ENCODE results near the gene PLLP. TPM values are rescaled to one million over a fixed set of nuclear protein-coding genes. Genes with fewer than 3 reads are reported as not detected.
A peak's percentile ranks its signal among the peaks of the same experiment; 100 is the strongest.

PLLP gene
- total and polyA plus RNA-seq, 12 donors: 1.0 to 10.0 (median 2.7) TPM

DNA sequence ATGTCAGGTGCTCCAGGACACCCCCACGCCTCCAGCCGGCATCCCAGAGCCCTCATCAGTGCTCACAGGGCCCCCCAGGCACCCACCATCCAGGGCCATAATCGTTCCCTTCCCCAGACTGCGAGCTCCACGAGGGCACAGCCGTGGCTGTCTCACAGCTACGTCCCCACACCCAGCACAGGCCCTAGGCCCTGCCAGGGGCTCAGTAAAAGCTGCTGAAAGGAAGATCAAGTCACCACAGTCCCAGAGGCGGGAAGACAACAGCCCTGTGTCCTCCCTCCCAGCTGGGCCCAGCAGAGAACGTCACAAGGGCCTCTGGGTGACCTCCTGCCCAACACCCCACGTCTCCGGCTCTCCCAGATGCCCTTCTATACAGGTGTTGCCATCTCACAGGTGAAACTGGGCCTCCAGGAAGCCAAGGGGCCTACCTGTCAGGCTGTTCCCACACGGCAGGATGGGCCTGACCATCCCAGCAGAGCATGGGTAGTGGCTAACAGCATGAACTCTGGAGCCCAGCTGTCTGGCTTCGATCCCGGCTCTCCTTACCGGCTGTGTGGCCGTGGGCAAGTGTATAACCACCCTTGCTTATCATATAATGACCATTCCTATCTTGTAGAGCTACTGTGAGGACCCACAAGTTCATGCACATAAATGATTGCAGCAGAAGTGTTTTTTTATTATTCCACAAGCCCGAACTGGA is 21.5 kb downstream of the PLLP start:
- TF ChIP-seq CTCF (IDR thresholded peaks at IDR 0.05) (no peak), POLR2A (IDR thresholded peaks at IDR 0.05) (no peak)
- Histone ChIP-seq H3K27me3 (no peaks in the 10 kb centered on the region), H3K9me3 (replicated peaks in 1 of 3) (no peaks in the 10 kb centered on the region), H3K36me3 (replicated peaks in 1 of 2) (no peaks in the 10 kb centered on the region), H3K4me1 (replicated peaks in 1 of 2) (no peaks in the 10 kb centered on the region), H3K27ac (no peak overlapping the region), H3K4me3 (no peak overlapping the region)
- DNase-seq: no peak
- WGBS, 4 donors: 80 to 95% (median 89%) methylated on average over 10 to 17 of the region's 17 CpGs
- intact Hi-C loops (cut with DNase I): no loop called here

- intact Hi-C loops (cut with DNase I): no loop called here
- WGBS, 4 donors: 94 to 96% (median 95%) methylated on average over 9 of the region's 9 CpGs
- Histone ChIP-seq H3K36me3 (replicated peaks in 1 of 2) (no peaks in the 10 kb centered on the region), H3K27ac (no peak overlapping the region), H3K9me3 (replicated peaks in 1 of 3) (no peaks in the 10 kb centered on the region), H3K27me3 (no peaks in the 10 kb centered on the region), H3K4me1 (replicated peaks in 1 of 2) (no peaks in the 10 kb centered on the region), H3K4me3 (no peak overlapping the region)
- TF ChIP-seq POLR2A (IDR thresholded peaks at IDR 0.05) (no peak), CTCF (IDR thresholded peaks at IDR 0.05) (no peak)
- DNase-seq: no peak
Observed at GRCh38 chr16:57261806-57262205, 22.7 kb downstream of the PLLP start.

DNA sequence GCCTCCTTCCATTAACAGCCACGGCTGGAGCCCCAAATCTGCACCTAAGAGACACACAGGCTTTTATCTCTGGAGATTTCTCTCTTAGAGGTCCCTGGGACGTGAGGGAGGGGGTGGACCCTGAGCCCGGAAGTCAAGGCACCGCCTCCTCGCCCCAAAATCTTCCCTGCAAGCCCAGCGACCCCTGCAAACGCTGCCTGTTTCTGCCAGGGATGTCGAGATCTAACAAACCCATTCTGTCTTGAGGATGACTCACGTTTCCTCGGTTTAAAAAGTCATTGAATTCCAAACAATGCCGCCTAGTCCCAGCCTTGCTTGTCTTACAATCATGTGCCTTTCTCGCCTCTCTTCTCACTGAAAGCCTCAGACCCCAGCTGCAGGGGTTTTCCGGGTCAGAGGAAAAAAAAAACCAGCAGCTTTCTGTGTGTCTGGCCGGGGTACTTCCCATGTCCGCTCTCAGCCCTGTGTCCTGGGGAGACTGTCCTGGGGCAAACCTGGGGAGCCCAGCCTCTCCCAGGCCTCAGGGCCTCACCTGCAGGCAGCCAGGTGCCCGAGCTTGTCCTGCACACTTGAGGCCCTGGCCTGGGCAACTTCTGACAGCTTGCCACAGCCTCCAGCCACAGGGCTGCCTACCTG is 24.1 kb downstream of the PLLP start:
- Histone ChIP-seq H3K9me3 (replicated peaks in 1 of 3) (no peaks in the 10 kb centered on the region), H3K27ac (peak overlapping the region in 2 of 5 donors; percentile 45 to 54), H3K36me3 (replicated peaks in 1 of 2) (peaks cover 0 to 1% of the 10 kb centered on the region in 2 donors), H3K4me3 (no peak overlapping the region), H3K27me3 (no peaks in the 10 kb centered on the region), H3K4me1 (replicated peaks in 1 of 2) (no peaks in the 10 kb centered on the region)
- no peak for TF ChIP-seq CTCF (IDR thresholded peaks at IDR 0.05)
- TF ChIP-seq POLR2A (IDR thresholded peaks at IDR 0.05): no peak
- DNase-seq: peak in 3 of 7 donors; percentile 30 to 54 (median 33)
- WGBS, 4 donors: 25 to 28% (median 27%) methylated on average over 14 to 16 of the region's 16 CpGs
- intact Hi-C loops (cut with DNase I): no loop called here

- 82 to 92% (median 88%) methylated on average over 1 of the region's 1 CpG for WGBS, 4 donors
- Histone ChIP-seq H3K36me3 (replicated peaks in 1 of 2) (peaks cover 0 to 7% of the 10 kb centered on the region in 2 donors), H3K27ac (no peak overlapping the region), H3K4me1 (replicated peaks in 1 of 2) (no peaks in the 10 kb centered on the region), H3K4me3 (no peak overlapping the region), H3K9me3 (replicated peaks in 1 of 3) (no peaks in the 10 kb centered on the region), H3K27me3 (no peaks in the 10 kb centered on the region)
- TF ChIP-seq POLR2A (IDR thresholded peaks at IDR 0.05): no peak
- TF ChIP-seq CTCF (IDR thresholded peaks at IDR 0.05): no peak
- DNase-seq: peak in 1 of 7 donors; percentile 37
- intact Hi-C loops (cut with DNase I): no loop called here
Observed at GRCh38 chr16:57258910-57259475, 25.5 kb downstream of the PLLP start.
